HEK293 (cell line): ENCODE data around the gene SENP5.

Experiments used
- CTCF ChIA-PET: fragments of 350-600 bp; formaldehyde crosslinking; extraction: SDS; loops from one replicate; lab custom pipeline; 2021; ENCODE audit warnings: antibody characterized with exemption; lab: Yijun Ruan, JAX
- POLR2A ChIA-PET: fragments of 300-600 bp; formaldehyde crosslinking; extraction: SDS; loops from one replicate; lab custom pipeline; 2020; ENCODE audit warnings: antibody characterized with exemption, inconsistent platforms; lab: Yijun Ruan, JAX
- H3K27ac ChIP-seq: fragments of 200-500 bp; sonication (Bioruptor generic); 2 replicates; pipeline ENCODE4 v1.5.1; 2014; ENCODE audit warnings: low read depth, low read length, control low read depth, inconsistent platforms; ENCODE audit errors: extremely low read depth
- H3K36me3 ChIP-seq, 2 experiments: fragments of 200-500 bp in 1 of 2; sonication (Bioruptor generic) in 1 of 2; 1 replicate in 1 of 2; 2 replicates in 1 of 2; pipeline ENCODE4 v1.5.1; 2014 to 2017; ENCODE audit warnings: inconsistent platforms in 2 of 2, low read length in 2 of 2; ENCODE audit not compliant: control insufficient read depth in 2 of 2, insufficient read depth in 1 of 2
- H3K4me1 ChIP-seq: fragments of 200-500 bp; sonication (Bioruptor generic); 2 replicates; pipeline ENCODE4 v1.5.1; 2014; ENCODE audit warnings: mild to moderate bottlenecking, low read length, inconsistent platforms; ENCODE audit not compliant: control insufficient read depth, insufficient read depth
- H3K4me3 ChIP-seq: 2 replicates; pipeline ENCODE4 v1.5.1; 2011; ENCODE audit warnings: low read depth, mild to moderate bottlenecking, control low read depth, low read length, moderate library complexity
- H3K9me3 ChIP-seq: fragments of 200-500 bp; sonication (Bioruptor generic); 2 replicates; pipeline ENCODE4 v1.5.1; 2014; ENCODE audit warnings: low read depth, low read length, inconsistent platforms; ENCODE audit not compliant: control insufficient read depth, insufficient read depth
- GLI2 ChIP-seq: fragments of 450-650 bp; formaldehyde crosslinking; IDR thresholded peaks from 2 replicates; pipeline ENCODE4; 2017; ENCODE audit warnings: missing biosample characterization, missing genetic modification characterization, low read depth, borderline replicate concordance
- HOXA7 ChIP-seq: sonication (generic); formaldehyde crosslinking; IDR thresholded peaks from 2 replicates; pipeline ENCODE4 v1.8.1; 2022; ENCODE audit warnings: missing genetic modification reagents, borderline replicate concordance
- KLF16 ChIP-seq: fragments of 450-650 bp; formaldehyde crosslinking; IDR thresholded peaks from 2 replicates; pipeline ENCODE4 v1.5.1; 2017; ENCODE audit warnings: missing biosample characterization, missing genetic modification characterization
- RBAK ChIP-seq: fragments of 450-650 bp; formaldehyde crosslinking; IDR thresholded peaks from 2 replicates; pipeline ENCODE4 v1.5.1; 2016; ENCODE audit warnings: missing biosample characterization, missing genetic modification characterization
- ZBTB20 ChIP-seq: fragments of 450-650 bp; formaldehyde crosslinking; IDR thresholded peaks from 2 replicates; pipeline ENCODE4 v1.5.1; 2016; ENCODE audit warnings: missing biosample characterization, missing genetic modification characterization
- ZNF214 ChIP-seq: fragments of 450-650 bp; formaldehyde crosslinking; IDR thresholded peaks from 2 replicates; pipeline ENCODE4 v1.5.1; 2017; ENCODE audit warnings: missing biosample characterization, mild to moderate bottlenecking, missing genetic modification characterization, borderline replicate concordance
- ZNF223 ChIP-seq: fragments of 450-650 bp; formaldehyde crosslinking; IDR thresholded peaks from 2 replicates; pipeline ENCODE4 v1.5.1; 2016; ENCODE audit warnings: missing biosample characterization, missing genetic modification characterization
- ZNF274 ChIP-seq, 2 experiments: fragments of 200-500 bp in 1 of 2; fragments of 450-650 bp in 1 of 2; sonication (Bioruptor generic) in 1 of 2; formaldehyde crosslinking in 1 of 2; IDR thresholded peaks; 2 replicates each; pipeline versions ENCODE4 v1.5.1 to v1.6.1; 2014 to 2016; ENCODE audit warnings: borderline replicate concordance in 1 of 2, inconsistent platforms in 1 of 2, low read length in 1 of 2, missing biosample characterization in 1 of 2, missing genetic modification characterization in 1 of 2
- ZNF324 ChIP-seq: fragments of 450-650 bp; formaldehyde crosslinking; IDR thresholded peaks from 2 replicates; pipeline ENCODE4 v1.5.1; 2016; ENCODE audit warnings: missing biosample characterization, missing genetic modification characterization
- ZNF416 ChIP-seq: fragments of 450-650 bp; formaldehyde crosslinking; IDR thresholded peaks from 2 replicates; pipeline ENCODE4 v1.5.1; 2016; ENCODE audit warnings: missing biosample characterization, missing genetic modification characterization
- ZNF514 ChIP-seq: fragments of 450-650 bp; formaldehyde crosslinking; IDR thresholded peaks from 2 replicates; pipeline ENCODE4 v1.5.1; 2016; ENCODE audit warnings: missing biosample characterization, missing genetic modification characterization
- ZNF626 ChIP-seq: fragments of 450-650 bp; sonication (Bioruptor Pico); formaldehyde crosslinking; IDR thresholded peaks from 2 replicates; pipeline ENCODE4 v1.5.1; 2018; ENCODE audit warnings: missing biosample characterization, missing genetic modification characterization, inconsistent platforms
- ZNF664 ChIP-seq: fragments of 450-650 bp; formaldehyde crosslinking; IDR thresholded peaks from 2 replicates; pipeline ENCODE4 v1.5.1; 2016; ENCODE audit warnings: missing biosample characterization, missing genetic modification characterization
- ZNF701 ChIP-seq: fragments of 450-650 bp; formaldehyde crosslinking; IDR thresholded peaks from 2 replicates; pipeline ENCODE4 v1.5.1; 2016; ENCODE audit warnings: missing biosample characterization, missing genetic modification characterization
- ZNF837 ChIP-seq: fragments of 450-650 bp; formaldehyde crosslinking; IDR thresholded peaks from 2 replicates; pipeline ENCODE4 v1.5.1; 2016; ENCODE audit warnings: missing biosample characterization, missing genetic modification characterization
- TF ChIP-seq, protein P1 (sequence below): fragments of 450-650 bp; formaldehyde crosslinking; IDR thresholded peaks from 2 replicates; pipeline ENCODE4 v1.5.1; 2017; ENCODE audit warnings: missing biosample characterization, missing genetic modification characterization
- TF ChIP-seq, protein P2 (sequence below): fragments of 450-650 bp; formaldehyde crosslinking; IDR thresholded peaks from 2 replicates; pipeline ENCODE4 v1.5.1; 2016; ENCODE audit warnings: missing biosample characterization, missing genetic modification characterization
- TF ChIP-seq, protein P3 (sequence below): fragments of 450-650 bp; formaldehyde crosslinking; optimal IDR thresholded peaks from 2 replicates; pipeline ENCODE3; 2016; ENCODE audit warnings: missing biosample characterization, mild to moderate bottlenecking, missing genetic modification characterization
- TF ChIP-seq, protein P4 (sequence below): fragments of 450-650 bp; formaldehyde crosslinking; IDR thresholded peaks from 2 replicates; pipeline ENCODE4 v1.5.1; 2016; ENCODE audit warnings: missing biosample characterization, missing genetic modification characterization

Gene SENP5

DNA sequence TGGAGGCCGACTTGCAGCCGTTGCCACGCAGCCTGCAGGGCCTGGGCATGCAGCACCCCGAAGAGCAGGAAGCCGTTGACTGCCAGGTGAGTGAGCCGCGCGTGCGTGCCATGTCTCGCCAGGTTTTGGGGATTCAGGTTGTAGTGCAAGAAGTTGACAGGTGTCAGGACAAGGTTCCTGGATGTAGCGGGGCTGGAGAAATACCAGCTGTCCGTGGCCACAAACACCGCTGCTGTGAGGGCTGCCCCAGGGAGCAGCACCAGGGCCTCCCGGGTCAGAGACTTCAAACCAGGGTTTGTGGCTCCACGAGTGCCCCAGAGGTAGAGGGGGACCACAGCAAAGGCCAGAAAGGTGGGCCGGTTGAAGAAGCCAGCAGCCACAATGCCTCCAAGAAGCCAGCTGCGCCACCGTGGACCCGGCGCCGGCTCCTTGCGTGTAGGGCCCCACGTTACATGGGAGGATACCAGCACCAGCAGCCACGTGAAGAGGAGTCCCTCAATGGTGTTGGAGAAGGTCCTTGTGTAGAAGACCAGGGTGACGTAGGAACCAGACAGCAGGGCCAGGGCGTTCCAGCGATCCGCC lies 80.2 kb downstream of the SENP5 start:
- Histone ChIP-seq H3K9me3 (no peaks in the 10 kb centered on the region), H3K36me3 (peaks cover 0 to 4% of the 10 kb centered on the region in 2 experiments; a peak in 1 of 3 replicates), H3K4me3 (no peak overlapping the region), H3K27ac (no peak overlapping the region), H3K4me1 (no peaks in the 10 kb centered on the region)
- TF ChIP-seq ZNF274 (IDR thresholded peaks at IDR 0.05; ENCODE audit: low read length) (no peak), ZNF274 (tag by site-specific recombination; IDR thresholded peaks at IDR 0.05; ENCODE audit: borderline replicate concordance) (no peak), ZNF416 (no peak), ZNF837 (no peak), ZNF701 (tag by site-specific recombination) (no peak), ZNF214 (tag by site-specific recombination) (no peak), ZNF223 (tag by site-specific recombination) (no peak), ZNF514 (tag by site-specific recombination) (no peak), ZNF626 (tag by site-specific recombination) (no peak), HOXA7 (CRISPR knock-in tag) (no peak), ZNF664 (tag by site-specific recombination) (no peak), RBAK (tag by site-specific recombination) (no peak), ZBTB20 (tag by site-specific recombination) (no peak), ZNF324 (tag by site-specific recombination) (no peak), KLF16 (tag by site-specific recombination) (no peak), GLI2 (no peak)
- TF ChIP-seq, protein P1, sequence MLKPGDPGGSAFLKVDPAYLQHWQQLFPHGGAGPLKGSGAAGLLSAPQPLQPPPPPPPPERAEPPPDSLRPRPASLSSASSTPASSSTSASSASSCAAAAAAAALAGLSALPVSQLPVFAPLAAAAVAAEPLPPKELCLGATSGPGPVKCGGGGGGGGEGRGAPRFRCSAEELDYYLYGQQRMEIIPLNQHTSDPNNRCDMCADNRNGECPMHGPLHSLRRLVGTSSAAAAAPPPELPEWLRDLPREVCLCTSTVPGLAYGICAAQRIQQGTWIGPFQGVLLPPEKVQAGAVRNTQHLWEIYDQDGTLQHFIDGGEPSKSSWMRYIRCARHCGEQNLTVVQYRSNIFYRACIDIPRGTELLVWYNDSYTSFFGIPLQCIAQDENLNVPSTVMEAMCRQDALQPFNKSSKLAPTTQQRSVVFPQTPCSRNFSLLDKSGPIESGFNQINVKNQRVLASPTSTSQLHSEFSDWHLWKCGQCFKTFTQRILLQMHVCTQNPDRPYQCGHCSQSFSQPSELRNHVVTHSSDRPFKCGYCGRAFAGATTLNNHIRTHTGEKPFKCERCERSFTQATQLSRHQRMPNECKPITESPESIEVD (tag by site-specific recombination): no peak
- TF ChIP-seq, protein P2, sequence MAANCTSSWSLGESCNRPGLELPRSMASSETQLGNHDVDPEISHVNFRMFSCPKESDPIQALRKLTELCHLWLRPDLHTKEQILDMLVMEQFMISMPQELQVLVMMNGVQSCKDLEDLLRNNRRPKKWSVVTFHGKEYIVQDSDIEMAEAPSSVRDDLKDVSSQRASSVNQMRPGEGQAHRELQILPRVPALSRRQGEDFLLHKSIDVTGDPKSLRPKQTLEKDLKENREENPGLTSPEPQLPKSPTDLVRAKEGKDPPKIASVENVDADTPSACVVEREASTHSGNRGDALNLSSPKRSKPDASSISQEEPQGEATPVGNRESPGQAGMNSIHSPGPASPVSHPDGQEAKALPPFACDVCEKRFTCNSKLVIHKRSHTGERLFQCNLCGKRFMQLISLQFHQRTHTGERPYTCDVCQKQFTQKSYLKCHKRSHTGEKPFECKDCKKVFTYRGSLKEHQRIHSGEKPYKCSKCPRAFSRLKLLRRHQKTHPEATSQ (tag by site-specific recombination): no peak
- TF ChIP-seq, protein P3, sequence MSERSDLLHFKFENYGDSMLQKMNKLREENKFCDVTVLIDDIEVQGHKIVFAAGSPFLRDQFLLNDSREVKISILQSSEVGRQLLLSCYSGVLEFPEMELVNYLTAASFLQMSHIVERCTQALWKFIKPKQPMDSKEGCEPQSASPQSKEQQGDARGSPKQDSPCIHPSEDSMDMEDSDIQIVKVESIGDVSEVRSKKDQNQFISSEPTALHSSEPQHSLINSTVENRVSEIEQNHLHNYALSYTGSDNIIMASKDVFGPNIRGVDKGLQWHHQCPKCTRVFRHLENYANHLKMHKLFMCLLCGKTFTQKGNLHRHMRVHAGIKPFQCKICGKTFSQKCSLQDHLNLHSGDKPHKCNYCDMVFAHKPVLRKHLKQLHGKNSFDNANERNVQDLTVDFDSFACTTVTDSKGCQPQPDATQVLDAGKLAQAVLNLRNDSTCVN (tag by site-specific recombination): no peak
- TF ChIP-seq, protein P4, sequence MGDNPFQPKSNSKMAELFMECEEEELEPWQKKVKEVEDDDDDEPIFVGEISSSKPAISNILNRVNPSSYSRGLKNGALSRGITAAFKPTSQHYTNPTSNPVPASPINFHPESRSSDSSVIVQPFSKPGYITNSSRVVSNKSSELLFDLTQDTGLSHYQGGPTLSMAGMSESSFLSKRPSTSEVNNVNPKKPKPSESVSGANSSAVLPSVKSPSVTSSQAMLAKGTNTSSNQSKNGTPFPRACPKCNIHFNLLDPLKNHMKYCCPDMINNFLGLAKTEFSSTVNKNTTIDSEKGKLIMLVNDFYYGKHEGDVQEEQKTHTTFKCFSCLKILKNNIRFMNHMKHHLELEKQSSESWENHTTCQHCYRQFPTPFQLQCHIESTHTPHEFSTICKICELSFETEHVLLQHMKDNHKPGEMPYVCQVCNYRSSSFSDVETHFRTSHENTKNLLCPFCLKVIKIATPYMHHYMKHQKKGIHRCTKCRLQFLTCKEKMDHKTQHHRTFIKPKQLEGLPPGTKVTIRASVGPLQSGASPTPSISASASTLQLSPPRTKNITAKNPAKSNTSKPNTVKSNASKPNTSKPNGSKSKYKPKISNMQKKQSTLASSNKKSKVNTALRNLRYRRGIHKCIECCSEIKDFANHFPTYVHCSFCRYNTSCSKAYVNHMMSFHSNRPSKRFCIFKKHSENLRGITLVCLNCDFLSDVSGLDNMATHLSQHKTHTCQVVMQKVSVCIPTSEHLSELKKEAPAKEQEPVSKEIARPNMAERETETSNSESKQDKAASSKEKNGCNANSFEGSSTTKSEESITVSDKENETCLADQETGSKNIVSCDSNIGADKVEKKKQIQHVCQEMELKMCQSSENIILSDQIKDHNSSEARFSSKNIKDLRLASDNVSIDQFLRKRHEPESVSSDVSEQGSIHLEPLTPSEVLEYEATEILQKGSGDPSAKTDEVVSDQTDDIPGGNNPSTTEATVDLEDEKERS (tag by site-specific recombination): no peak
- ChIA-PET POLR2A (no interaction called here), CTCF (no interaction called here)
